Vagina (tissue), 2 donors: ENCODE results near the gene PROM2. TPM values are rescaled to one million over a fixed set of nuclear protein-coding genes. Genes with fewer than 3 reads are reported as not detected.

Experiments used
- DNase-seq, 2 donors: peaks; one replicate each; pipeline ENCODE4 v3.0.0-alpha.2; 2017; ENCODE audit errors: extremely low spot score in 2 of 2
- H3K27ac ChIP-seq: fragments of 200-600 bp; sonication (generic); one replicate; pipeline ENCODE4 v1.5.1; 2019
- H3K27me3 ChIP-seq: fragments of 200-600 bp; sonication (generic); one replicate; pipeline ENCODE4 v1.5.1; 2019
- H3K36me3 ChIP-seq, 2 donors: fragments of 200-600 bp; sonication (generic); one replicate each; pipeline ENCODE4 v1.5.1; 2017 to 2019
- H3K4me1 ChIP-seq: fragments of 200-600 bp; sonication (generic); one replicate; pipeline ENCODE4 v1.5.1; 2019
- H3K4me3 ChIP-seq, 2 donors: fragments of 200-600 bp; sonication (generic); 1 replicate in 1 of 2; 2 replicates in 1 of 2; pipeline ENCODE4 v1.5.1; 2016 to 2019
- H3K9me3 ChIP-seq: fragments of 200-600 bp; sonication (generic); one replicate; pipeline ENCODE4 v1.5.1; 2019
- POLR2A ChIP-seq, 2 donors: fragments of 450-650 bp; IDR thresholded peaks; one replicate each; pipeline ENCODE4 v1.6.1; 2017; ENCODE audit warnings: antibody characterized with exemption in 2 of 2, mild to moderate bottlenecking in 2 of 2, moderate library complexity in 2 of 2
- POLR2AphosphoS5 ChIP-seq, 2 donors: sonication (generic); formaldehyde crosslinking; IDR thresholded peaks; one replicate each; pipeline ENCODE4 v1.9.0; 2017; ENCODE audit warnings: antibody characterized with exemption in 2 of 2, mild to moderate bottlenecking in 2 of 2, low read depth in 1 of 2; ENCODE audit not compliant: insufficient read depth in 1 of 2
- intact Hi-C: fragments of 100-400 bp; cut with DNase I; formaldehyde crosslinking; loops from one replicate; pipeline ENCODE4 v1.15.1; 2023
- total RNA-seq: library from RNA; depleted of rRNA; stranded (reverse); fragments of >200 nt; gene quantifications from one replicate; pipeline ENCODE4 v1.2.3, GENCODE V29; 2016
- TF ChIP-seq, protein P1 (sequence below), 3 experiments: fragments of 450-650 bp in 2 of 3; fragments of 200-600 bp in 1 of 3; sonication (generic) in 1 of 3; IDR thresholded peaks; one replicate each; pipeline ENCODE4 v1.5.1; 2017 to 2019; ENCODE audit warnings: antibody characterized with exemption in 3 of 3, mild to moderate bottlenecking in 2 of 3, moderate library complexity in 2 of 3

Gene PROM2
- total RNA-seq, 1 donor from 2014 or later: 70.5 TPM

DNA sequence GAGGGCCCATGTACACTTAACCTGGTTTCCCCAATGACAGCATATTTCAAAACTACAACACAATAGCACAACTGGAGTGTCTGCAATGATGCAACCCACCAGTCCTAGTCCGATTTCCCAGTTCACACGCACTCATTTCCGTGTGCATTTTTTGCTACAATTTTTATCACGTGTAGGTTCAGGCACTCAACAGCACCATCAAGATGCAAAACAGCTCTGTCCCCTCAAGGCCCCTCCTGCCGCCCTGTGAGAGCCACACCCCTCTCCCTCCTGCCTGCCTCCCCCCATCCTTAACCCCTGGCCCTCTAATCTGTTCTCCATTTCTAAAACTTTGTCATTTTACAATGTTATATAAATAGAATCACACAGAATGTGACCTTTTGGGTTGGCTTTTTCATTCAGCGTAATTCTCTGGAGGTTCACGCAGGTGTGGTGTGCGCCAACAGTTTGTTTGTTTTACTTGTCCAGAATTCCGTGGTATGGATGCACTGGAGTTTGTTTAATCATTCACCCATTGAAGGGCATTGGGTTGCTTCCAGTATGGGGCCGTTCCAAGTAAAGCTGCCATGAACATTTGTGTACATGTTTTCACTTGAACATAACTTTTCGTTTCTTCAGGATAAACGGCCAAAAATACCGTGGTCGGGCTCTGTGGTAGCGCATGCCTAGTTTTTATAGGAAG lies 31.3 kb downstream of the PROM2 start:
- no peaks in the 10 kb centered on the region for H3K9me3 ChIP-seq
- TF ChIP-seq POLR2A (IDR thresholded peaks at IDR 0.05) (no peak), POLR2AphosphoS5 (IDR thresholded peaks at IDR 0.05; ENCODE audit: insufficient read depth in 1 of 2, low read depth in 1 of 2) (no peak)
- TF ChIP-seq, protein P1, sequence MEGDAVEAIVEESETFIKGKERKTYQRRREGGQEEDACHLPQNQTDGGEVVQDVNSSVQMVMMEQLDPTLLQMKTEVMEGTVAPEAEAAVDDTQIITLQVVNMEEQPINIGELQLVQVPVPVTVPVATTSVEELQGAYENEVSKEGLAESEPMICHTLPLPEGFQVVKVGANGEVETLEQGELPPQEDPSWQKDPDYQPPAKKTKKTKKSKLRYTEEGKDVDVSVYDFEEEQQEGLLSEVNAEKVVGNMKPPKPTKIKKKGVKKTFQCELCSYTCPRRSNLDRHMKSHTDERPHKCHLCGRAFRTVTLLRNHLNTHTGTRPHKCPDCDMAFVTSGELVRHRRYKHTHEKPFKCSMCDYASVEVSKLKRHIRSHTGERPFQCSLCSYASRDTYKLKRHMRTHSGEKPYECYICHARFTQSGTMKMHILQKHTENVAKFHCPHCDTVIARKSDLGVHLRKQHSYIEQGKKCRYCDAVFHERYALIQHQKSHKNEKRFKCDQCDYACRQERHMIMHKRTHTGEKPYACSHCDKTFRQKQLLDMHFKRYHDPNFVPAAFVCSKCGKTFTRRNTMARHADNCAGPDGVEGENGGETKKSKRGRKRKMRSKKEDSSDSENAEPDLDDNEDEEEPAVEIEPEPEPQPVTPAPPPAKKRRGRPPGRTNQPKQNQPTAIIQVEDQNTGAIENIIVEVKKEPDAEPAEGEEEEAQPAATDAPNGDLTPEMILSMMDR (IDR thresholded peaks at IDR 0.05): no peak
- no peaks in the 10 kb centered on the region for H3K27me3 ChIP-seq
- no peaks in the 10 kb centered on the region for H3K36me3 ChIP-seq
- DNase-seq: no peak
- peaks cover 4% of the 10 kb centered on the region for H3K4me1 ChIP-seq
- no peak overlapping the region for H3K4me3 ChIP-seq
- intact Hi-C loops: no loop called here
- no peak overlapping the region for H3K27ac ChIP-seq

DNA sequence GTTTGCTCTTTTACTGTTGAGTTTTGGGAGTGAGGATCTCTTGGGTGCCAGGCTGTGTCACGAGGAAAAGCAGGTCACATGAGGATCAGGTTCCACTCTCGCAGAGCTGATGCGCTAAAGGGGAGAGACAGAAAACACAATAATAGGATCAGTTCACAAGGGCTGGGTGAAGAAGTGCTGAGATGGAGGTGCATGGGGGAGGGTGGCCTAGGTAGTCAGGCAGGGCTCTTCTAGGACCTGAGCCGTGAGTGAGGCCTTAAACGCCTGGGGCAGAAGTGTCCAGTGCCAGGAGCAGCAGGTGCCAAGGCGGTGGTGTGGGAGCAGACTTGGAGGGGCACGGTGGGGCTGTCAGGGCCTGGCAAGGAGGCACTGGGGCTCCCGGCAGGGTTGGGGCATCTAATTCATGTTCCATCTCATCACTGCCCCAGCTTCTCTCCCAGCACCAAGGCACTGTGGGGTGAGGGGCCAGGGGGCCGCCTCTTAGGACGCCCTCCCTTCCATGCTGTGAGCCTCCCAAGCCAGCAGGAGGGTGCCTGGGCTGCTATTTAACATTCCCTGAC lies 32.2 kb downstream of the PROM2 start:
- TF ChIP-seq, protein P1 (IDR thresholded peaks at IDR 0.05): no peak
- TF ChIP-seq POLR2A (IDR thresholded peaks at IDR 0.05) (no peak), POLR2AphosphoS5 (IDR thresholded peaks at IDR 0.05; ENCODE audit: insufficient read depth in 1 of 2, low read depth in 1 of 2) (no peak)
- intact Hi-C loops: no loop called here
- H3K4me1 ChIP-seq: peaks cover 4% of the 10 kb centered on the region
- no peak for DNase-seq
- no peaks in the 10 kb centered on the region for H3K27me3 ChIP-seq
- H3K36me3 ChIP-seq: no peaks in the 10 kb centered on the region
- no peaks in the 10 kb centered on the region for H3K9me3 ChIP-seq
- peak overlapping the region; percentile 50 for H3K27ac ChIP-seq
- no peak overlapping the region for H3K4me3 ChIP-seq

DNA sequence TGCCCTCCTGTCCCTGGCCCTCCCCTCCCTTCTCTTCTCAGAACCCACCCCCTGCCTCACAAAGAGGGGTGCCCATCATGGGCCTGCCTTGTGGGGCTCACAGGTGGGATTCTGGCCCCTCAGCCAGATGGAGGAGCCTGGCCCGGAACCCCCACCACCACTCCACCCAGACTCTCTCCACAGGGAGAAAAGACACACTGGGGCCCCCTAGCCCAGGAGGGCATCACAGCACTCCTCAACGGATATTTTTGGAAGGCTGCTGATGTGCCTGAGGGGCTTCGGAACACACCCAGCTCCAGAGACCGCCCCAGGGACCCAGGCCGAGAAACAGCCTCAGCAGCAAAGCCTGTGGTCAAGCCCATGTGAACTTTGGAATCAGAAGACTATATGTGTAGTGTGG lies 32.8 kb downstream of the PROM2 start:
- Histone ChIP-seq H3K4me3 (no peak overlapping the region), H3K36me3 (no peaks in the 10 kb centered on the region), H3K9me3 (no peaks in the 10 kb centered on the region), H3K27me3 (no peaks in the 10 kb centered on the region), H3K4me1 (peaks cover 4% of the 10 kb centered on the region), H3K27ac (peak overlapping the region; percentile 50)
- intact Hi-C loops: no loop called here
- TF ChIP-seq, protein P1 (IDR thresholded peaks at IDR 0.05): no peak
- TF ChIP-seq POLR2AphosphoS5 (IDR thresholded peaks at IDR 0.05; ENCODE audit: insufficient read depth in 1 of 2, low read depth in 1 of 2): no peak
- TF ChIP-seq POLR2A (IDR thresholded peaks at IDR 0.05): no peak
- DNase-seq: no peak

DNA sequence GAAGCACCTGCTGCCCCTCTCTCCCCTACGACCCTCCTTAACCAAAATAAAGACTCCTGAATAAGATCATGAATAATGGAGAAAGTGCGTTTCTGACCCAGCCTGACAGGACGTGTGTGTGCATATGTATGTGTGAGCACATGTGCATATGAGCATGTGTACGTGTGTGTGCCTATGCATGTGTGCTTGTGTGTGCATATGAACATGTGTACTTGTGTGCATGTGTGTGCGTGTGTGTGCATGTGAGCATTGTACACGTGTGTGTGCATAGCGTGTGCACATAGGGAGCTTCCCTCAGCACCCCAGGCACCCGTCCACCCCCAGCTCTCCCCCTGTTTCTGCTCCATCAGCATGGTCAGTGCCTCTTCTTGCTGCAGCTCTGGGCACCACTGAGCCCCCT lies 33.6 kb downstream of the PROM2 start:
- Histone ChIP-seq H3K27me3 (no peaks in the 10 kb centered on the region), H3K36me3 (no peaks in the 10 kb centered on the region), H3K4me1 (peaks cover 4% of the 10 kb centered on the region), H3K27ac (no peak overlapping the region), H3K9me3 (no peaks in the 10 kb centered on the region), H3K4me3 (no peak overlapping the region)
- intact Hi-C loops: no loop called here
- TF ChIP-seq, protein P1 (IDR thresholded peaks at IDR 0.05): no peak
- TF ChIP-seq POLR2AphosphoS5 (IDR thresholded peaks at IDR 0.05; ENCODE audit: insufficient read depth in 1 of 2, low read depth in 1 of 2): no peak
- TF ChIP-seq POLR2A (IDR thresholded peaks at IDR 0.05): no peak
- no peak for DNase-seq

DNA sequence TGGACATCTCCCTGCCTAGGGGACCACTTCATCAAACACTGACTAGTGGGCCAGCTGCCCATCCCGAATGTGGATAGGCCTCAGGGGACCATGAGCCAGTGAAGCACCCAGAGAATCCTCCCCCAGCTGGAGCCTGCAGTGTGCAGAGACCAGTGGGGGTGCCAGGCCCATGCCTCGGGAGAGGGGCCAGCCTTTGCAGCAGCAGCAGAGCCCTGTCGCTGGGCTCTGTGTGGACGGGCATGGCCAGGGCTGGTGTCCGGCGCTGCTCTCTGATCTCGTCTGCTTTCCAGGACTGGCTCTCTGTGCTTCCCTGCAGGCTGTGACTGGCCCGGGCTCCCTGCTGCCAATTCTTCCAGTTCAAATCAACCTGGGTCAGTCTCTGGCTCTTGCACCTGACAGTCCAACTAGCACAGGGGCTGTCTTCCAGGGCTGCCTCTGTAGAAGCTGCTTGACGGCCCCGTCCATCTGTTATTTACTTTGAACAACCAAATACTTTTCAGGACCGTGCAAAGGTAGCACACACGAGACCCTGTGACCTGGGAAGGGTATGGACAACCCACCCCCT lies 34.3 kb downstream of the PROM2 start:
- Histone ChIP-seq H3K27me3 (no peaks in the 10 kb centered on the region), H3K27ac (no peak overlapping the region), H3K4me1 (peaks cover 4% of the 10 kb centered on the region), H3K9me3 (no peaks in the 10 kb centered on the region), H3K4me3 (no peak overlapping the region), H3K36me3 (no peaks in the 10 kb centered on the region)
- intact Hi-C loops: no loop called here
- DNase-seq: no peak
- TF ChIP-seq POLR2A (IDR thresholded peaks at IDR 0.05) (no peak), POLR2AphosphoS5 (IDR thresholded peaks at IDR 0.05; ENCODE audit: insufficient read depth in 1 of 2, low read depth in 1 of 2) (no peak)
- TF ChIP-seq, protein P1 (IDR thresholded peaks at IDR 0.05): no peak
